Measurements from ENCODE around the gene AASDH.

AASDH gene

GRCh38 chr4:56314207-56314915 is 72.9 kb downstream of the AASDH start:
- DNase-seq, result no peak

- DNase-seq, result no peak
Observed at GRCh38 chr4:56313132-56313531, 74.2 kb downstream of the AASDH start.

GRCh38 chr4:56311299-56311975 is 75.9 kb downstream of the AASDH start:
- DNase-seq, result no peak

GRCh38 chr4:56310401-56311125 is 76.7 kb downstream of the AASDH start:
- DNase-seq, result no peak

- DNase-seq, result no peak
Observed at GRCh38 chr4:56308384-56308783, 78.9 kb downstream of the AASDH start.

GRCh38 chr4:56307423-56307822 is 79.9 kb downstream of the AASDH start:
- DNase-seq, result no peak

- DNase-seq, result no peak
Observed at GRCh38 chr4:56305390-56305789, 81.9 kb downstream of the AASDH start.

- no peak for DNase-seq
Observed at GRCh38 chr4:56303921-56304320, 83.4 kb downstream of the AASDH start.

- no peak for DNase-seq
Observed at GRCh38 chr4:56302760-56303159, 84.5 kb downstream of the AASDH start.

GRCh38 chr4:56301997-56302496 is 85.2 kb downstream of the AASDH start:
- no peak for DNase-seq

GRCh38 chr4:56301181-56301996 is 85.9 kb downstream of the AASDH start:
- DNase-seq, result peak; percentile 74

GRCh38 chr4:56298236-56298635 is 89.1 kb downstream of the AASDH start:
- no peak for DNase-seq

- DNase-seq, result no peak
Observed at GRCh38 chr4:56297776-56298175, 89.5 kb downstream of the AASDH start.

GRCh38 chr4:56296526-56296925 is 90.8 kb downstream of the AASDH start:
- DNase-seq, result no peak

- no peak for DNase-seq
Observed at GRCh38 chr4:56293121-56293520, 94.2 kb downstream of the AASDH start.

GRCh38 chr4:56289934-56290333 is 97.4 kb downstream of the AASDH start:
- no peak for DNase-seq

GRCh38 chr4:56288663-56289062 is 98.6 kb downstream of the AASDH start:
- DNase-seq, result no peak
